ENCODE data around the gene XPR1. TPM values are rescaled to one million over a fixed set of nuclear protein-coding genes. Genes with fewer than 3 reads are reported as not detected.

Gene XPR1
- total RNA-seq, 1 experiment from 2014 or later = 39.7 TPM

GRCh38 chr1:180908074-180908765 is 276.4 kb downstream of the XPR1 start:
- no peaks in the 10 kb centered on the region for H3K4me1 Mint-ChIP-seq (ENCODE audit: insufficient read depth, unreplicated experiment)
- no peak for DNase-seq (ENCODE audit: unreplicated experiment)
- ChIA-PET CTCF (no interaction called here), POLR2A (interaction anchor here (0.6 kb wide), 1 partner anchor 249 kb away, joined by 3 read pairs; no protein-coding TSS in a partner anchor)
- TF ChIP-seq, protein P1, sequence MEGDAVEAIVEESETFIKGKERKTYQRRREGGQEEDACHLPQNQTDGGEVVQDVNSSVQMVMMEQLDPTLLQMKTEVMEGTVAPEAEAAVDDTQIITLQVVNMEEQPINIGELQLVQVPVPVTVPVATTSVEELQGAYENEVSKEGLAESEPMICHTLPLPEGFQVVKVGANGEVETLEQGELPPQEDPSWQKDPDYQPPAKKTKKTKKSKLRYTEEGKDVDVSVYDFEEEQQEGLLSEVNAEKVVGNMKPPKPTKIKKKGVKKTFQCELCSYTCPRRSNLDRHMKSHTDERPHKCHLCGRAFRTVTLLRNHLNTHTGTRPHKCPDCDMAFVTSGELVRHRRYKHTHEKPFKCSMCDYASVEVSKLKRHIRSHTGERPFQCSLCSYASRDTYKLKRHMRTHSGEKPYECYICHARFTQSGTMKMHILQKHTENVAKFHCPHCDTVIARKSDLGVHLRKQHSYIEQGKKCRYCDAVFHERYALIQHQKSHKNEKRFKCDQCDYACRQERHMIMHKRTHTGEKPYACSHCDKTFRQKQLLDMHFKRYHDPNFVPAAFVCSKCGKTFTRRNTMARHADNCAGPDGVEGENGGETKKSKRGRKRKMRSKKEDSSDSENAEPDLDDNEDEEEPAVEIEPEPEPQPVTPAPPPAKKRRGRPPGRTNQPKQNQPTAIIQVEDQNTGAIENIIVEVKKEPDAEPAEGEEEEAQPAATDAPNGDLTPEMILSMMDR (IDR thresholded peaks at IDR 0.05; ENCODE audit: unreplicated experiment) = no peak
- no peak overlapping the region for H3K27ac Mint-ChIP-seq (ENCODE audit: low read depth, unreplicated experiment)
- intact Hi-C loops (cut with micrococcal nuclease) = no loop called here
- peaks cover 7% of the 10 kb centered on the region for H3K9me3 Mint-ChIP-seq (ENCODE audit: unreplicated experiment)
- H3K36me3 Mint-ChIP-seq (ENCODE audit: insufficient read depth, unreplicated experiment) = no peaks in the 10 kb centered on the region
- BruUV-seq (replicated peaks) = no TSS peak
- no peak overlapping the region for H3K4me3 Mint-ChIP-seq (ENCODE audit: unreplicated experiment)
- no peaks in the 10 kb centered on the region for H3K27me3 Mint-ChIP-seq (ENCODE audit: insufficient read depth, unreplicated experiment)

GRCh38 chr1:180909005-180909414 is 277.2 kb downstream of the XPR1 start:
- H3K27me3 Mint-ChIP-seq (ENCODE audit: insufficient read depth, unreplicated experiment) = no peaks in the 10 kb centered on the region
- POLR2A ChIA-PET = no interaction called here
- no peaks in the 10 kb centered on the region for H3K36me3 Mint-ChIP-seq (ENCODE audit: insufficient read depth, unreplicated experiment)
- H3K4me3 Mint-ChIP-seq (ENCODE audit: unreplicated experiment) = no peak overlapping the region
- no peak for DNase-seq (ENCODE audit: unreplicated experiment)
- TF ChIP-seq, protein P1 (IDR thresholded peaks at IDR 0.05; ENCODE audit: unreplicated experiment) = no peak
- no peak overlapping the region for H3K27ac Mint-ChIP-seq (ENCODE audit: low read depth, unreplicated experiment)
- H3K4me1 Mint-ChIP-seq (ENCODE audit: insufficient read depth, unreplicated experiment) = no peaks in the 10 kb centered on the region
- H3K9me3 Mint-ChIP-seq (ENCODE audit: unreplicated experiment) = peaks cover 7% of the 10 kb centered on the region
- BruUV-seq (replicated peaks) = no TSS peak
- CTCF ChIA-PET = interaction anchor here (0.8 kb wide), 1 partner anchor 259 kb away, joined by 3 read pairs; no protein-coding TSS in a partner anchor
- intact Hi-C loops (cut with micrococcal nuclease) = no loop called here

DNA sequence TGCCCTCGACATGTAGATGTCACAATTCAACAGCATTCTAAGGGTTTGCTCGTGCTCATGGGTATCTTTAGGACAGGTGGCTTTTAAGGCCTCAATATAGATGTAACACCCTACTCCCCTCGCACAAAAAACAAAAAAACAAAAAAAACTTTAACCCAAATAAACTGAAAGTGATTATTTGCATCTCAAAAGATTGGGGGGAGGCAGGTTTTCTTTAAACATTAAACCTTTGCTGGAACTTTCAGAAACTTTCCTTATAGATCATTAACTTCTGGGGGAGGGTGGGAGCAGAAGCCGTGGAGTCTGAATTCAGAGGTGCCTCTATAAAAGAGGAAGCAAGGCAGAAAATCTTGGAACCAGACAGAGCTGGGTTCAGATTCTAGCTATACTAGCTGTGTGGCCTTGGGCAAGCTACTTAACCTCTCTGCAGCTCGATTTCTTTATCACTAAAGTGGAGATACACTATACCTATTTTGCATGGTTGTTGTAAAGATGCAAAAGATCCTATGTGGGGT is 277.7 kb downstream of the XPR1 start:
- TF ChIP-seq, protein P1 (IDR thresholded peaks at IDR 0.05; ENCODE audit: unreplicated experiment) = no peak
- H3K27ac Mint-ChIP-seq (ENCODE audit: low read depth, unreplicated experiment) = no peak overlapping the region
- H3K27me3 Mint-ChIP-seq (ENCODE audit: insufficient read depth, unreplicated experiment) = no peaks in the 10 kb centered on the region
- H3K4me3 Mint-ChIP-seq (ENCODE audit: unreplicated experiment) = no peak overlapping the region
- H3K4me1 Mint-ChIP-seq (ENCODE audit: insufficient read depth, unreplicated experiment) = no peaks in the 10 kb centered on the region
- ChIA-PET POLR2A (no interaction called here), CTCF (interaction anchor here (0.6 to 0.8 kb wide), 2 partner anchors 21 to 259 kb away, joined by 3 to 4 read pairs; no protein-coding TSS in a partner anchor)
- H3K9me3 Mint-ChIP-seq (ENCODE audit: unreplicated experiment) = peaks cover 3% of the 10 kb centered on the region
- intact Hi-C loops (cut with micrococcal nuclease) = no loop called here
- BruUV-seq (replicated peaks) = no TSS peak
- no peak for DNase-seq (ENCODE audit: unreplicated experiment)
- no peaks in the 10 kb centered on the region for H3K36me3 Mint-ChIP-seq (ENCODE audit: insufficient read depth, unreplicated experiment)

- no peak overlapping the region for H3K4me3 Mint-ChIP-seq (ENCODE audit: unreplicated experiment)
- no peaks in the 10 kb centered on the region for H3K27me3 Mint-ChIP-seq (ENCODE audit: insufficient read depth, unreplicated experiment)
- DNase-seq (ENCODE audit: unreplicated experiment) = no peak
- ChIA-PET POLR2A (no interaction called here), CTCF (interaction anchor here (1.2 to 1.4 kb wide), 2 partner anchors 13 to 15 kb away, joined by 3 to 7 read pairs; no protein-coding TSS in a partner anchor)
- H3K36me3 Mint-ChIP-seq (ENCODE audit: insufficient read depth, unreplicated experiment) = no peaks in the 10 kb centered on the region
- no TSS peak for BruUV-seq (replicated peaks)
- H3K4me1 Mint-ChIP-seq (ENCODE audit: insufficient read depth, unreplicated experiment) = no peaks in the 10 kb centered on the region
- H3K9me3 Mint-ChIP-seq (ENCODE audit: unreplicated experiment) = no peaks in the 10 kb centered on the region
- intact Hi-C loops (cut with micrococcal nuclease) = no loop called here
- TF ChIP-seq, protein P1 (IDR thresholded peaks at IDR 0.05; ENCODE audit: unreplicated experiment) = no peak
- no peak overlapping the region for H3K27ac Mint-ChIP-seq (ENCODE audit: low read depth, unreplicated experiment)
Observed at GRCh38 chr1:180911640-180912191, 279.9 kb downstream of the XPR1 start.
